NCI-H524 treated with DMSO at 0.1 percent for 48 hours (cell line): ENCODE results near the gene OR7D2.
"Not testable (repeated sequence)": the region's sequence is repeated elsewhere in the genome, so short reads cannot be mapped to it uniquely, and the experiment has no call there.

ENCODE experiments used
- DNase-seq: peaks from one replicate; lab custom pipeline; 2025; lab: John Stamatoyannopoulos, UW

The OR7D2 gene

GRCh38 chr19:9178901-9179300, at the start of gene OR7D2:
Gene OR7D2, plus strand, starts transcription at chr19:9178979. Its CDS starts 6,803 bp downstream, at chr19:9185782.
- no peak for DNase-seq

GRCh38 chr19:9130965-9131364, 47.8 kb upstream of the OR7D2 start:
- DNase-seq = no peak

GRCh38 chr19:9132422-9132821, 46.4 kb upstream of the OR7D2 start:
- no peak for DNase-seq

GRCh38 chr19:9139609-9140158, 39.1 kb upstream of the OR7D2 start:
- no peak for DNase-seq

- DNase-seq = peak; percentile 76
These were observed 38.5 kb upstream of the OR7D2 start, which contains the start of gene ZNF317 for GRCh38 chr19:9140159-9140874. Gene ZNF317, plus strand, starts transcription at chr19:9140397. Its CDS starts 15,620 bp downstream, at chr19:9156017.

GRCh38 chr19:9144920-9145319, 33.9 kb upstream of the OR7D2 start:
- no peak for DNase-seq

GRCh38 chr19:9146882-9147281, 31.9 kb upstream of the OR7D2 start:
- DNase-seq = no peak

GRCh38 chr19:9148697-9149096, 30.1 kb upstream of the OR7D2 start:
- DNase-seq = no peak

- no peak for DNase-seq
These were observed 28.8 kb upstream of the OR7D2 start for GRCh38 chr19:9149997-9150396.

GRCh38 chr19:9150650-9151049, 28.1 kb upstream of the OR7D2 start:
- DNase-seq = no peak

GRCh38 chr19:9151367-9151766, 27.4 kb upstream of the OR7D2 start:
- DNase-seq = no peak

- no peak for DNase-seq
These were observed 23.2 kb upstream of the OR7D2 start for GRCh38 chr19:9155591-9155990.

GRCh38 chr19:9156304-9156703, 22.5 kb upstream of the OR7D2 start:
- no peak for DNase-seq

GRCh38 chr19:9159891-9160290, 18.9 kb upstream of the OR7D2 start:
- DNase-seq = no peak

GRCh38 chr19:9161427-9161826, 17.4 kb upstream of the OR7D2 start:
- no peak for DNase-seq

GRCh38 chr19:9165261-9165660, 13.5 kb upstream of the OR7D2 start:
- DNase-seq = no peak

- no peak for DNase-seq
These were observed 11.9 kb upstream of the OR7D2 start for GRCh38 chr19:9166846-9167245.

GRCh38 chr19:9171393-9171991, 7.3 kb upstream of the OR7D2 start:
- no peak for DNase-seq

- DNase-seq = no peak
These were observed 3.5 kb upstream of the OR7D2 start for GRCh38 chr19:9175326-9175725.

- DNase-seq = no peak
These were observed 4.2 kb downstream of the OR7D2 start for GRCh38 chr19:9183000-9183399.

- DNase-seq = no peak
These were observed 8.4 kb downstream of the OR7D2 start for GRCh38 chr19:9187191-9187590.

GRCh38 chr19:9189535-9189934, 10.8 kb downstream of the OR7D2 start:
- DNase-seq = no peak

GRCh38 chr19:9198044-9198443, 19.3 kb downstream of the OR7D2 start:
- DNase-seq = not testable (repeated sequence)
